GM12878 (cell line): ENCODE results near the gene PRR5L. TPM values are rescaled to one million over a fixed set of nuclear protein-coding genes. Genes with fewer than 3 reads are reported as not detected.

ENCODE experiments used
- ATAC-seq: fragments of 200-7000 bp; cut with Tn5 transposase; 3 replicates; pipeline ENCODE4 v1.9.1; 2020; ENCODE audit warnings: mild to moderate bottlenecking, moderate library complexity
- BruUV-seq: library from RNA; stranded (reverse); fragments of 400-500 nt; replicated peaks from 2 replicates; lab custom pipeline; 2021; lab: Mats Ljungman, UMichigan
- CTCF ChIA-PET: fragments of 300-600 bp; sonication (Branson Sonifier 250); formaldehyde crosslinking; extraction: SDS; loops from one replicate; lab custom pipeline; 2021; ENCODE audit warnings: inconsistent platforms; lab: Yijun Ruan, JAX
- POLR2A ChIA-PET: fragments of 350-600 bp; formaldehyde crosslinking; extraction: SDS; loops from one replicate; lab custom pipeline; 2021; ENCODE audit warnings: inconsistent platforms; lab: Charles Lee
- RAD21 ChIA-PET: fragments of 300-600 bp; sonication (Branson Sonifier 250); formaldehyde crosslinking; loops from one replicate; lab custom pipeline; 2023; ENCODE audit warnings: antibody characterized with exemption; ENCODE audit not compliant: unreplicated experiment; lab: Charles Lee
- SMC1A ChIA-PET: fragments of 300-600 bp; sonication (Branson Sonifier 250); formaldehyde crosslinking; loops from one replicate; lab custom pipeline; 2023; ENCODE audit not compliant: unreplicated experiment, uncharacterized antibody; lab: Charles Lee
- DNase-seq: peaks from one replicate; pipeline ENCODE4 v3.0.0-alpha.2; 2011; ENCODE audit warnings: low read depth, low spot score
- FAIRE-seq: peaks from 3 replicates; lab custom pipeline; 2011; peaks lifted over from hg19 to GRCh38; lab: Jason Lieb, UNC
- H2AFZ ChIP-seq: 2 replicates; pipeline ENCODE4 v1.6.0; 2011; ENCODE audit warnings: low read depth, low read length, control low read depth; ENCODE audit not compliant: control insufficient read depth
- H3K27ac ChIP-seq: 2 replicates; pipeline ENCODE4 v1.5.1; 2011; ENCODE audit warnings: control low read depth; ENCODE audit not compliant: control insufficient read depth, insufficient read depth
- H3K27me3 ChIP-seq, 2 experiments: replicated peaks in 1 of 2; 2 replicates each; pipeline versions ENCODE4 v1.6.0 to v1.6.1; 2011; ENCODE audit warnings: low read length in 1 of 2; ENCODE audit not compliant: control insufficient read depth in 2 of 2, insufficient read depth in 2 of 2
- H3K36me3 ChIP-seq, 2 experiments: 2 replicates each; pipeline ENCODE4 v1.5.1; 2011; ENCODE audit warnings: low read length in 1 of 2; ENCODE audit not compliant: control insufficient read depth in 2 of 2, insufficient read depth in 2 of 2
- H3K4me1 ChIP-seq: 2 replicates; pipeline ENCODE4 v1.6.1; 2011; ENCODE audit warnings: mild to moderate bottlenecking, low read length, moderate library complexity, mixed read lengths; ENCODE audit not compliant: control insufficient read depth, insufficient read depth
- H3K4me2 ChIP-seq: 2 replicates; pipeline ENCODE4 v1.6.0; 2011; ENCODE audit warnings: control low read depth; ENCODE audit not compliant: control insufficient read depth, insufficient read depth
- H3K4me3 ChIP-seq: fragments of 200-600 bp; sonication (generic); 2 replicates; pipeline ENCODE4 v1.5.1; 2016
- H3K79me2 ChIP-seq: 2 replicates; pipeline ENCODE4 v1.6.0; 2011; ENCODE audit warnings: low read length; ENCODE audit not compliant: control insufficient read depth, insufficient read depth
- H3K9ac ChIP-seq: 2 replicates; pipeline ENCODE4 v1.8.0; 2011; ENCODE audit warnings: low read length, control low read depth, mixed read lengths; ENCODE audit not compliant: control insufficient read depth, insufficient read depth
- H3K9me3 ChIP-seq: replicated peaks from 3 replicates; pipeline ENCODE4 v1.5.1; 2011; ENCODE audit warnings: mild to moderate bottlenecking, low read length; ENCODE audit not compliant: control insufficient read depth, insufficient read depth
- H4K20me1 ChIP-seq: 2 replicates; pipeline ENCODE4 v1.6.0; 2011; ENCODE audit not compliant: control insufficient read depth, insufficient read depth
- CHD2 ChIP-seq: IDR thresholded peaks from 2 replicates; pipeline ENCODE4 v1.6.1; 2011; ENCODE audit warnings: low read depth, low read length, improper control_type of control experiment, borderline replicate concordance
- GABPA ChIP-seq: IDR thresholded peaks from 2 replicates; pipeline ENCODE4 v1.6.1; 2014; ENCODE audit warnings: antibody characterized with exemption, low read depth, mild to moderate bottlenecking, inconsistent platforms
- IRF3 ChIP-seq: fragments of 450-650 bp; IDR thresholded peaks from 2 replicates; pipeline ENCODE4 v1.6.1; 2014; ENCODE audit warnings: mild to moderate bottlenecking
- JUNB ChIP-seq: IDR thresholded peaks from 2 replicates; pipeline ENCODE4 v1.6.1; 2016; ENCODE audit warnings: antibody characterized with exemption, mild to moderate bottlenecking
- MXI1 ChIP-seq: fragments of 150-350 bp; IDR thresholded peaks from 2 replicates; pipeline ENCODE4 v1.6.1; 2011; ENCODE audit warnings: low read depth, mild to moderate bottlenecking, inconsistent platforms, low read length, improper control_type of control experiment
- NKRF ChIP-seq: fragments of 450-650 bp; conservative IDR thresholded peaks from 2 replicates; pipeline ENCODE4 v1.6.1; 2017; ENCODE audit warnings: mild to moderate bottlenecking, moderate library complexity
- RAD21 ChIP-seq: IDR thresholded peaks from 2 replicates; pipeline ENCODE4 v1.6.1; 2011; ENCODE audit warnings: mild to moderate bottlenecking, low read depth, low read length, moderate library complexity; ENCODE audit not compliant: insufficient read depth
- WRNIP1 ChIP-seq: IDR thresholded peaks from 2 replicates; pipeline ENCODE4 v1.6.1; 2011; ENCODE audit warnings: low read depth, low read length, improper control_type of control experiment, borderline replicate concordance
- YBX1 ChIP-seq: fragments of 450-650 bp; IDR thresholded peaks from 2 replicates; pipeline ENCODE4 v1.6.1; 2016; ENCODE audit warnings: antibody characterized with exemption
- WGBS: methylation state at CpG from one replicate; pipeline ENCODE4 v1.1.6; 2016; ENCODE audit warnings: low lambda C conversion rate; ENCODE audit not compliant: insufficient replicate concordance, insufficient coverage; ENCODE audit errors: missing lambda C conversion rate; 5-methylcytosine and 5-hydroxymethylcytosine counted together
- in situ Hi-C: fragments of 300-500 bp; cut with MboI; formaldehyde crosslinking; loops from 9 replicates; pipeline ENCODE4 v1.14.3; 2018; ENCODE audit warnings: mixed read lengths
- intact Hi-C: fragments of 100-400 bp; cut with micrococcal nuclease; formaldehyde crosslinking; loops from one replicate; pipeline ENCODE4 v1.14.2; 2022; ENCODE audit not compliant: unreplicated experiment
- polyA plus RNA-seq, 11 experiments: library from polyadenylated mRNA; depleted of rRNA in 4 of 11; unstranded in 6 of 11; stranded (reverse) in 5 of 11; fragments of >200 nt; fragmentation: Nextera tagmentation in 4 of 11; fragmentation: Illumina TruSeq in 1 of 11; extraction: Ambion mirVana in 4 of 11; extraction: Trizol in 1 of 11; gene quantifications; 1 replicate in 1 of 11; 2 replicates in 10 of 11; pipeline versions ENCODE4 v1.2.1 to v1.2.3, GENCODE V29; 2011 to 2016; ENCODE audit warnings: inconsistent platforms in 2 of 11, missing spikeins in 2 of 11, low read depth in 1 of 11
- total RNA-seq, 4 experiments: library from RNA; depleted of rRNA in 3 of 4; stranded (reverse); fragments of >200 nt in 3 of 4; fragmentation: Illumina TruSeq in 1 of 4; extraction: Trizol in 1 of 4; gene quantifications; 2 replicates each; pipeline versions ENCODE4 v1.2.1 to v1.2.3, GENCODE V29; 2013 to 2021

PRR5L gene
- total and polyA plus RNA-seq, 10 of the 15 experiments (the other 5 are each of a cell fraction or from before 2014, with no cell fraction given), result 0.11 to 4.2 (median 0.67) TPM; not detected in 1

- Histone ChIP-seq H4K20me1 (no peaks in the 10 kb centered on the region), H3K79me2 (no peaks in the 10 kb centered on the region), H3K9me3 (no peaks in the 10 kb centered on the region), H3K27me3 (no peaks in the 10 kb centered on the region), H3K4me3 (no peak overlapping the region), H3K27ac (no peak overlapping the region), H3K9ac (no peak overlapping the region), H3K36me3 (no peaks in the 10 kb centered on the region), H3K4me2 (no peak overlapping the region), H3K4me1 (peaks cover 11% of the 10 kb centered on the region), H2AFZ (no peak overlapping the region)
- FAIRE-seq, result no peak
- ChIA-PET SMC1A (no interaction called here), CTCF (no interaction called here), RAD21 (no interaction called here), POLR2A (no interaction called here)
- BruUV-seq, result no TSS peak
- in situ Hi-C loops, result no loop called here
- intact Hi-C loops, result no loop called here
- ATAC-seq, result no peak
- TF ChIP-seq RAD21 (no peak), YBX1 (no peak), GABPA (no peak), JUNB (no peak), IRF3 (no peak), WRNIP1 (no peak), MXI1 (no peak), NKRF (no peak), CHD2 (no peak)
- 66% methylated on average over 5 of the region's 5 CpGs for WGBS
- DNase-seq, result no peak
Measured at GRCh38 chr11:36399745-36400144, 103.7 kb downstream of the PRR5L start.
